Measurements from ENCODE around the gene TAGLN2. TPM values are rescaled to one million over a fixed set of nuclear protein-coding genes. Genes with fewer than 3 reads are reported as not detected.
A peak's percentile ranks its signal among the peaks of the same experiment; 100 is the strongest.

Gene TAGLN2
- total RNA-seq, 2 donors from 2014 or later, result 239 to 375 TPM

GRCh38 chr1:159868766-159869165, 56.5 kb downstream of the TAGLN2 start:
- H3K4me3 Mint-ChIP-seq, result no peak overlapping the region
- H3K4me1 Mint-ChIP-seq (ENCODE audit: low read depth in 2 of 2), result peaks cover 13 to 14% of the 10 kb centered on the region in 2 donors
- DNase-seq (ENCODE audit: low spot score), result no peak
- H3K27me3 Mint-ChIP-seq, result peaks cover 0 to 18% of the 10 kb centered on the region in 2 donors
- no peaks in the 10 kb centered on the region for H3K9me3 Mint-ChIP-seq
- peak in 1 of 2 donors; percentile 13 for ATAC-seq
- H3K36me3 Mint-ChIP-seq, result no peaks in the 10 kb centered on the region
- H3K27ac Mint-ChIP-seq, result no peak overlapping the region

Other genes with a start within 250 kb of the TAGLN2 start
- gene CRP, start 210.9 kb downstream of the TAGLN2 start, total RNA-seq, result not detected
- gene DUSP23, start 144.5 kb downstream of the TAGLN2 start, total RNA-seq, result 10 to 100 TPM; 10.7 to 14.4 TPM
- under 1 TPM in 1 of 2 donors, not detected in 1; 0.81 TPM for gene FCRL6, start 123.1 kb downstream of the TAGLN2 start, total RNA-seq
- 1 to 10 TPM in 1 of 2 donors, under 1 TPM in 1; 0.29 to 2.1 TPM for gene SLAMF8, start 98.6 kb downstream of the TAGLN2 start, total RNA-seq
- gene VSIG8, start 62.9 kb downstream of the TAGLN2 start, total RNA-seq, result not detected
- gene CFAP45, start 25.3 kb downstream of the TAGLN2 start, total RNA-seq, result 1 to 10 TPM in 1 of 2 donors, under 1 TPM in 1; 0.38 to 3.0 TPM
- gene IGSF9, start 20.1 kb upstream of the TAGLN2 start, total RNA-seq, result not detected
- gene SLAMF9, start 28.7 kb upstream of the TAGLN2 start, total RNA-seq, result not detected
- 1 to 10 TPM; 4.9 to 5.6 TPM for gene PIGM, start 106.5 kb upstream of the TAGLN2 start, total RNA-seq
- under 1 TPM in 1 of 2 donors, not detected in 1; 0.50 TPM for gene KCNJ10, start 144.7 kb upstream of the TAGLN2 start, total RNA-seq
- gene KCNJ9, start 156.0 kb upstream of the TAGLN2 start, total RNA-seq, result not detected
- gene IGSF8, start 173.1 kb upstream of the TAGLN2 start, total RNA-seq, result 10 to 100 TPM; 20.6 to 25.8 TPM
- gene ATP1A2, start 190.3 kb upstream of the TAGLN2 start, total RNA-seq, result not detected
- not detected for gene ATP1A4, start 226.1 kb upstream of the TAGLN2 start, total RNA-seq

Measured in natural killer cell treated with Interleukin-12 subunit alpha and Interleukin-12 subunit beta and Interleukin-15 and Interleukin-18, amount 100 ng/mL, for 72 hours (primary cell).